ENCODE data around the gene SIVA1. TPM values are rescaled to one million over a fixed set of nuclear protein-coding genes. Genes with fewer than 3 reads are reported as not detected.

The SIVA1 gene
- total RNA-seq, 4 donors from 2014 or later = 64.6 to 144 (median 115) TPM

- Histone ChIP-seq H3K9me3 (no peaks in the 10 kb centered on the region), H3K27ac (no peak overlapping the region), H3K27me3 (no peaks in the 10 kb centered on the region), H3K36me3 (peaks cover 0 to 80% (median 2%) of the 10 kb centered on the region in 3 donors), H3K4me1 (peaks cover 0 to 9% (median 2%) of the 10 kb centered on the region in 4 donors), H3K4me3 (no peak overlapping the region)
- DNase-seq = no peak
- no peak for TF ChIP-seq POLR2A (IDR thresholded peaks at IDR 0.05)
- no peak for TF ChIP-seq CTCF (IDR thresholded peaks at IDR 0.05)
These were observed 39.8 kb upstream of the SIVA1 start for GRCh38 chr14:104712881-104713734.

- no peaks in the 10 kb centered on the region for H3K27me3 ChIP-seq
- no peak for DNase-seq
- no peak for TF ChIP-seq CTCF (IDR thresholded peaks at IDR 0.05)
- H3K4me1 ChIP-seq = no peaks in the 10 kb centered on the region
- no peak overlapping the region for H3K27ac ChIP-seq
- H3K36me3 ChIP-seq = peaks cover 0 to 82% (median 2%) of the 10 kb centered on the region in 3 donors
- no peak overlapping the region for H3K4me3 ChIP-seq
- H3K9me3 ChIP-seq = no peaks in the 10 kb centered on the region
These were observed 38.9 kb upstream of the SIVA1 start for GRCh38 chr14:104714066-104714465.

DNA sequence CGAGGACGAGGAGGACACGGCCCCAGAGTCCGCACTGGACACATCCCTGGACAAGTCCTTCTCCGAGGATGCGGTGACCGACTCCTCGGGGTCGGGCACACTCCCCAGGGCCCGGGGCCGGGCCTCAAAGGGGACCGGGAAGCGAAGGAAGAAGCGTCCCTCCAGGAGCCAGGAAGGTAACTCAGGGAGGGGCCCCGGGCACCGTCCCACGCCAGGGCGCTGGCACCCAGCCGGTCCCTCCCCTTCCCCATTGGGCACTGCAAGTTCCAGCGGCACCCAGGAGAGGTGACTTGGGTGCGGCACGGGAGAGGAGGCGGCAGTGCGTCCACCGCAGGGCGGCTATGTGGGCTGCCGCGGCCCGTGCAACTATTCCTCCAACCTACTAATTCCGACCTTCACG is 38.3 kb upstream of the SIVA1 start:
- no peak for TF ChIP-seq CTCF (IDR thresholded peaks at IDR 0.05)
- no peak for TF ChIP-seq POLR2A (IDR thresholded peaks at IDR 0.05)
- peaks cover 0 to 82% (median 2%) of the 10 kb centered on the region in 3 donors for H3K36me3 ChIP-seq
- DNase-seq = no peak
- no peak overlapping the region for H3K4me3 ChIP-seq
- no peaks in the 10 kb centered on the region for H3K4me1 ChIP-seq
- no peaks in the 10 kb centered on the region for H3K9me3 ChIP-seq
- no peak overlapping the region for H3K27ac ChIP-seq
- H3K27me3 ChIP-seq = no peaks in the 10 kb centered on the region

DNA sequence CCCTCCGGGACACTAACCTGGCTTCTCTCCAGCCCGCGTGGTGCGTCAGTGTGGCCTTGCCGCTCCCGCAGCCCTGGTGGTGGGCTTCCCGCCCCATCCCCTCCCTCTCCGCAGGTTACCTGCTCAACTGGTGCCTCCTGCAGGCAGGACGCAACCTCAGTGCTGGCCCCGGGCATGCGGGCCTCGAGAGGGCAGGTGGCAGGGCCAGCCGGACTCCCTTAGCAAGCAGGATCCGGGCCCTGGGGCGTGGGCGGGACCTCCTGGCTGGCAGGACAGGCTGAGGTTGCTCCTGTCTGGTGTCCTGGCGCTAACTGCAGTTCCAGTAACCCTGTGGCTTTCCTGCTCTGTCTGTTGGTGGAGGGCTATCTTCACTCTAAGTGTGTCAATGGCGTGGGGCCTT is 37.5 kb upstream of the SIVA1 start:
- H3K27me3 ChIP-seq = no peaks in the 10 kb centered on the region
- H3K4me3 ChIP-seq = no peak overlapping the region
- H3K36me3 ChIP-seq = peaks cover 0 to 78% (median 2%) of the 10 kb centered on the region in 3 donors
- no peak overlapping the region for H3K27ac ChIP-seq
- no peaks in the 10 kb centered on the region for H3K9me3 ChIP-seq
- no peak for DNase-seq
- H3K4me1 ChIP-seq = no peaks in the 10 kb centered on the region
- TF ChIP-seq POLR2A (IDR thresholded peaks at IDR 0.05) (no peak), CTCF (IDR thresholded peaks at IDR 0.05) (no peak)

DNA sequence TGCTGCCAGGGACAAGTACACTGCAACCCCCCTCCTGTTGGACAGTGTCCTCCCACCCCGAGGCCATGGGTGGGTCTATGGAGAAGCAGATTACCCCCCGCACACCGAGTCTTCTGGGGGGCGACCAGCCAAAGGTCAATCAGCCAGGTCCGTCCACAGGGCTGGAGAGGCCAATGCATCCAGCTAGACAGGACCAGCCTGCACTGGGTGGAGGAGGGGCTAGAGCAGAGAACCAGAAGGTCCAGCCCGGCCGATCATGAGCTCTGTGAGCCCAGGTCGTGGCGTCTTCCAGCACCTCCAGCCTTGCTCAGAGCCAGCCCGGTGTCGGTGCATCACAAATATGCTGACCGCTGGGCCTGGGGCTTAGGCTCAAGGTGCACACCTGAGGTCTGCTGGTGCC is 37.1 kb upstream of the SIVA1 start:
- Histone ChIP-seq H3K27ac (no peak overlapping the region), H3K36me3 (peaks cover 0 to 73% (median 2%) of the 10 kb centered on the region in 3 donors), H3K27me3 (no peaks in the 10 kb centered on the region), H3K4me1 (no peaks in the 10 kb centered on the region), H3K4me3 (no peak overlapping the region), H3K9me3 (no peaks in the 10 kb centered on the region)
- DNase-seq = no peak
- no peak for TF ChIP-seq CTCF (IDR thresholded peaks at IDR 0.05)
- TF ChIP-seq POLR2A (IDR thresholded peaks at IDR 0.05) = no peak
